Measurements from ENCODE around the gene PLXDC1.

DNA sequence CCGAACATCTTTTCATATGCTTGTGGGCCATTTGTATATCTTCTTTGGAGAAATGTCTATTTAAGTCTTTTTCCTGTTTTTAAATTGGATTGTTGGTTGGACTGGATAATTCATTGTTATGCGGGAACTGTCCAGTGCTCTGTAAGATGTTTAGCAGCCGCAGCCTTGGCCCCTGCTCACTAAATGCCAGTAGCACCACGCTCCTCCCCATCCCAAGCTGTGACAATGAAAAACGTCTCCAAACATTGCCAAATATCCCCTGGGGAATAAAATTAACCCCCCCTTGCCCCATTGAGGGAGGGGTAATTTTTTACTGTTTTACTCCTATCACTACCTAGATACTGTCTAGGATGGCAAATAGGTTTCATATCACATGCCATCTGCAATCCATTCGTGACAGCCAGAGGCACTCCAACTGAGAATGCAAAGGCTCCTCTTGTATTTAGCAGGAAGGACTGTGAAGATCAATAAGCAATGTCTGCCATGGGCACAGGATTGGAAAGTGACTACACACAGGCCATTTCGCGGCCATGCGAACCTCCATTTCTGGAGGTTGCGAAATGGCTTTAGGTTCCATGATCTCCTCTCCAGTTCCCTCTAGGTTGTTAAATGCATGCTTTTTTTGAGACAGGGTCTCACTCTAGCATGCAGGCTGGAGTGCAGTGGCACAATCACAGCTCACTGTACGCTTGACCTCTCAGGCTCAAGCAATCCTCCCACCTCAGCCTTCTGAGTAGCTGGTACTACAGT is 9.3 kb downstream of the PLXDC1 start:
- TF ChIP-seq, protein P1, sequence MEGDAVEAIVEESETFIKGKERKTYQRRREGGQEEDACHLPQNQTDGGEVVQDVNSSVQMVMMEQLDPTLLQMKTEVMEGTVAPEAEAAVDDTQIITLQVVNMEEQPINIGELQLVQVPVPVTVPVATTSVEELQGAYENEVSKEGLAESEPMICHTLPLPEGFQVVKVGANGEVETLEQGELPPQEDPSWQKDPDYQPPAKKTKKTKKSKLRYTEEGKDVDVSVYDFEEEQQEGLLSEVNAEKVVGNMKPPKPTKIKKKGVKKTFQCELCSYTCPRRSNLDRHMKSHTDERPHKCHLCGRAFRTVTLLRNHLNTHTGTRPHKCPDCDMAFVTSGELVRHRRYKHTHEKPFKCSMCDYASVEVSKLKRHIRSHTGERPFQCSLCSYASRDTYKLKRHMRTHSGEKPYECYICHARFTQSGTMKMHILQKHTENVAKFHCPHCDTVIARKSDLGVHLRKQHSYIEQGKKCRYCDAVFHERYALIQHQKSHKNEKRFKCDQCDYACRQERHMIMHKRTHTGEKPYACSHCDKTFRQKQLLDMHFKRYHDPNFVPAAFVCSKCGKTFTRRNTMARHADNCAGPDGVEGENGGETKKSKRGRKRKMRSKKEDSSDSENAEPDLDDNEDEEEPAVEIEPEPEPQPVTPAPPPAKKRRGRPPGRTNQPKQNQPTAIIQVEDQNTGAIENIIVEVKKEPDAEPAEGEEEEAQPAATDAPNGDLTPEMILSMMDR (IDR thresholded peaks at IDR 0.05; ENCODE audit: low read depth, low read length, poor library complexity, severe bottlenecking) = no peak
- TF ChIP-seq EZH2phosphoT487 (IDR thresholded peaks at IDR 0.05; ENCODE audit: borderline replicate concordance, low read length) = no peak
